NCI-H524 treated with DMSO at 0.1 percent for 48 hours (cell line): ENCODE results near the gene KRI1.
A peak's percentile ranks its signal among the peaks of the same experiment; 100 is the strongest.

Source experiments
- DNase-seq: peaks from one replicate; lab custom pipeline; 2025; lab: John Stamatoyannopoulos, UW

The KRI1 gene

DNA sequence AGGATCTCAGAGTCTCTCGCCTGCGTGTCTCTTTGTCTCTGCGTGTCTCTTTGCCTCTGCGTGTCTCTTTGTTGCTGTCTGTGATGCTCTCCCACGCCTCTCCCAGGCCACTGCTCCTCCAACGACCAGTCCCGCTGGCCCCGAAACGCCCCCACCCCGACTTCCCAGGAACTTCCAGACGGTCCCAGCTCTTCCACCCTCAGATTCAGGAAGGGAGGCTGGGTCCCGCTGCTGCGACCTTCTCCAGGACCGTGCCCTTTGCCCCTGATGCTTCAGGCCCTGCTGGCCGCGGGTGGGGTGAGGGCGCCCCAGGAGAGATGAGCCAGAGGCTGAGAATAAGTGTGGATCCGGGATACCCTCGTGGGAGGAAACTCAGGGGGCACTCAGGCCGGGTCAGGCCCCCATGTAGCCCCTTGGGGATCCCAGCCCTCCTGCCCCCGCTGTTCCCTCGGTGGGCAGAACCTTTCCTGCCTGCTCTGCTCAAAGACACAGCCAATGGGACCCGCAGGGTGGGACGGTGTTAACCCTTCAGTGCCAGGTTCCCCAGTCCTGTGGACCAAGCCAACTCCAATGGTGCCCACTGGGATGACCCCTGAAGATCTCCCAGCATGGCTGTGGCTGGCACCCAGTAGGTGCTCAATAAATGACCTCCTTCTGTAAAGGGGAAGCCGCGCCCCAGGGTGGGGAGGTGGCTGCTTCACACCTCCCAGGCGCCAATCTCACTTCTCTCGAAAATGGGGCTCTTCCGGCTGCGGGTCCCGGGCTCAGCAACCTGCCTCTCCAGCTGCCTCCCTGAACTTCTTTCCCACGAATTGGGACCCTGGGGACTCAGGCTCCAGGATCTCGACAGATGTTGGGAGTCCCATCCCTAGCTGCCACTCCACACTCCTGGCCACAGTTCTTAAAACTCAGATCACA is 47.1 kb downstream of the KRI1 start:
- DNase-seq = peak; percentile 71

DNA sequence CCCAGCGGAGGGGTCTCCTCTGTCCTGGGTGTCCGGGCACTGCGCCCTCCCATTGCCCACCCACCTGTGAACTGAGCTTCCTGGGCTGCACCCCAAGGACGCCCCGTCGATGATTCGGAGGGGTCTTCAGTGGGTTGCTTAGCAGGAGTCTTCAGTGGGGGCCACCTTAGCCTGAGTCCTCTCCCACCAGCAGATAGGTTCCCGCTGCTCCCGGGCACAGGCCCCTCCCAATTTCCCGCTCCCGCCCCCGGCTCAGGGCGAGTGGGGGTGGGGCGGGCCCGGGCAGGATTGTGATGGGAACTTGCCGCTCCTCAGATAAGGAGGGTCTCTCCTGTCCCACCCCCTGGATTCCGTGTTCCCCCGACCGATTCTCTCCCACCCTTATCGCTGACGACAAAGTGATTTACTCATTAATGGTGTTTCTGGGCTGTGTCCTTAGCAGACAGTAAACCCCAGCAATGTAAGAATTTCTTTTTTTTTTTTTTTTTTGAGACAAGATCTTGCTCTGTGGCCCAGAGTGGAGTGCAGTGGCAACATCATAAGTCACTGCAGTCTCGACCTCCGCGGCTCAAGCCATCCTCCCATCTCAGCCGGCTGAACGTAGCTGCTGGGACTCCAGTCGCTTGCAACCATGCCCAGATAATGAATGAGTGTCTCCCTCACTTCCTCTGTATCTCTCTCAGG is 47.9 kb downstream of the KRI1 start:
- DNase-seq = no peak

DNA sequence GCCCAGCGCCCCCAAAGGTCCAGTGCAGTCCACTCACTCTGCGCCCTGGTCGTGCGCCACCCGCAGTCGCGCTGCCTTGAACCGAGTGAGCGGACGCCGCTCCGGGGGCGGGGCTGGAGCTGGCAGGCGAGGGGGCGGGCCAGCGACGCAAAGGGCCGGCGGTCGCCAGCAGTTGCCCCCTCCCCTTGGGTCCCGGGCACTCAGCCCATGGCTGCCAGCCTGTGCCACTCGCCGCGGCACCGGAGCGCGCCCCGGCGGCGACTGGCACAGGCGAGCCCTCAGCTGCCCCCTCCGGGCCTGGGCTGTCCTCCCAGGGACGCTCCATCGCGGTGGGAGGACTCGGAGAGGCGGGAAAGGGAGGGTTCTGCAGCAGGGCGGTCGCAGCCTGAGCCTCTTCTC is 48.5 kb downstream of the KRI1 start, which contains the start of gene S1PR5:
S1PR5 (minus strand) TSS at position 87 of the 399 bp plus-strand sequence. CDS start 2,436 bp downstream, outside the sequence.
- no peak for DNase-seq

DNA sequence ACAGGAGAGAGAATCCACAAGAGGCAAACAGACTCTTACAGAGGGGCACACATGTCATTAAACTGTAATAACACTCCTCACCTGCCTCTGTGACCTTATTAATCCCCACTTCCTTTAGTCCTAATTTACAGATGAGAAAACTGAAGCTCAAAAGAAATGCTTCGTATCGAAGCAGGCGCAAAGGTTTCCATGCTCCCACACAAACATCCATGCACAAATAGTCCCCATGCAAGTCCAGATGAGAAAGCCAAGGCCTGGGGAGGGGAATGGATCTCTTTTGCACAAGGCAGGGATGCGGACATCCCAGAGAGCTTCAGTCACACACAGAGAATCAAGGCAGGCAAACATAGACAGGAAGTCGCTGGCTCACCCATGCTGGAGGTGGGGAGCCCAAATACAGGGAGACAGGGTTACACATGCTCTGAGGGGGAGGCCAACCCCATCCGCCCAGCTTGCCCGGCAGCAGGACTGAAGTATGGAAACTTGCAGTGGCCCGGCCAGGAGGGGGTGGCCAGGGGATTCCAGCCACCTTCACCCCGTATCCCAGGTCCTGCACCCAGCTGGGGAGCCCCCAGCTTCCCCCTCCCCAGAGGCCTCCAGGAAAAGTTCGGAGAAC is 49.0 kb downstream of the KRI1 start:
- DNase-seq = no peak

DNA sequence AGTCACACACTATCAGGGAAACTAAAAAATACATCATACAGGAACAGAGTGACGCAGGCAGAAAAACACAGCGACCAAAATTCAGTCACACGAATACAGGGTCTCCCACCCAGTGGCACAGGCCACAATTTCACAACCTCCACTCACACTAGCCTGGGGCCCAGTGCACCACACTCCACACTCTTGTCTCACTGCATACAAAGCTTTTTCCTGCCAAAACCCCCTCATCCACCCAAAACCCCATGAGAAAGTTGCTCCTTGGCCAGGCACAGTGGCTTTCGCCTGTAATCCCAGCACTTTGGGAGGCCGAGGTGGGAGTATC is 49.8 kb downstream of the KRI1 start:
- DNase-seq = no peak

DNA sequence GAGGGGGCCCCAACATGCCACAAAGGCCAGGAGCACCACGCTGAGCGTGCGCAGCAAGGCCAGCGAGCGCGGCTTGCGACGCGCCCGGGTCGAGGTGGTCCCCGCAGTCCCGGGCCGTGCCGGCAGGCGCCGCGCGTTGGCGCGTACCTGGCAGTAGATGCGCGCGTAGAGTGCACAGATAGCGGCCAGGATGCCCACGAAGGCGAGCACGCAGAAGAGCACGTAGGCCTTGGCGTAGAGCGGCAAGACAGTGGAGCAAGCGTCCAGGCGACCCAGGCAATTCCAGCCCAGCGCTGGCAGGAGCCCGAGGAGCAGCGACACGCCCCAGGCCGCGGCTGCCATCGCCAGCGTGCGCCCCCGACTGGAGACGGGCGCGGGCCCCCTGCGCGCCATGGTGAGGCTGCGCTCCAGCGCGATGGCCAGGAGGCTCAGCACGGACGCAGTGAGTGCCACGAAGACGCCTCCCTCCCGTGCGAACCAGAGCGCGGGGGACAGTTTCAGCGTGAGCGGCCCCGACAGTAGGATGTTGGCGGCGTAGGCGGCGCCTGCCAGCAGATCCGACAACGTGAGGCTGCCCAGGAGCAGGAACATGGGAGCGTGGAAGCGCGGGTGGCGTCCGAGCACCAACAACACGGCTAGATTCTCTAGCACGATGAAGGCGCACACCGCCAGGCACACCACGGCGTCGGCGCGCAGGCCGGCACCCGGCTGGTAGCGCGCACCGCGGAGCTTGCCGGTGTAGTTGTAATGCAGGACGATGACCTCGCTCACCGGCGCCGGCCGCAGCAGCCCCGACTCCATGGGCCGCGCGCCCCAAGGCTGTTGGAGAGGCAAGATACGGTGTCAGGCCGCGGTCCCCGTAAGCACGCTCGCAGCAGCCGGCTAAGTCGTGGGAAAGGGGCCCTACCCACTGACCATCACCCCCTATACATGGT is 51.3 kb downstream of the KRI1 start:
- DNase-seq = no peak

DNA sequence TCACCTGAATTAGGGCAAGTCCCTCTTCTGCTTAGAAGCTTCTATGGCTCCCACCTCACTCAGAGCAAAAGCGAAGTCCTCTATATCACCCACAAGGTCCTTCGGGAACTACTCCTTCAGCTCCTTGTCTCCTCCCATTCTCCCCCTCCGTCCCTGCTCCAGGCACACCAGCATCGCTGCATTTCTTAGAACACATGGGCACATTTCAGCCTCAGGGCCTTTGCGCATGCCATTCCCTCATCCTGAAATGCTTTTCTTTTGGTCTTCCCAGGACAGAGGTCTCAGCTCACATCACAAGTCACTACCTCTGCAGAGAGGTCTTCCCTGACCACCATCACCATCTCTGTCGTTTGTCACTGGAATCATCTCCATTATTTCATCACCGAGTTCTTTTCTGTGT is 52.6 kb downstream of the KRI1 start:
- DNase-seq = no peak

DNA sequence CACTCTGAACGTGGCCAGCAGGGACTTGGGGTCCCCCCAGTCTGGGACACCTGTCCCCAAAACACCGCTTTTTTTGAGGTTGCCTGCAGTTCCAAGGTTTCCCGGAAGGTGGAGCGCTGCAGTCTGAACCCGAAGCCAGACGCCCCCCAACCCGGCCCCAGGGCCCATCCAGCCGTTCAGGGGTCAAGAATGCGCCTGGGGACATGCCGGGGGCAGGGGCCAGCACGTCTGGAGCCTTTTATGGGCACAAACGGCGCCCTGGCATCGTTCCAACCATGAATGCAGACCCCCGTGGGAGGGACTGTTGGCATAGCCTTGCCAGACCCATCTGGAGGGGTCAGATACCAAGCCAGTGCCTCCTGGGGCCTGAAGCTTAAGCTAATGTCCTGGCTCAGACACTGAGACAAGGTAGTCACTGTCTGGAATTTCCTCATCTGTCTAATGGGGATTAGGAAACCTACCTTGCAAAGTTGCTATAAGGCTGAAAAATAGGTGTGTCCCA is 55.5 kb downstream of the KRI1 start:
- no peak for DNase-seq

DNA sequence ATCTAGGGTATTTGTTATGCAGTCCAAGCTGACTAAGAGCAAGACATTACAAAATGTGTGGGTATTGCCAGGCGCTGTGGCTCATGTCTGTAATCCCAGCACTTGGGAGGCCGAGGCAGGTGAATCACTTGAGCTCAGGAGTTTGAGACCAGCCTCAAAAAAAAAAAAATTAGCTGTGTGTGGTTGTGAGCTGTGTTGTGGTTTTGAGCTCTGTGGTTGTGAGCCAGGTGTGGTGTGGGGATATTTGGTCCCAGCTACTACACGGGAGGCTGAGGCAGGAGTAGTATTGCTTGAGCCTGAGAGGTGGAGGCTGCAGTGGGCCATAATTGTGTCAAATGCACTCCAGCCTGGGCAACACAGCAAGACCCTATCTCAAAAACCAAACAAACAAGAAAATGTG is 57.1 kb downstream of the KRI1 start:
- DNase-seq = no peak

DNA sequence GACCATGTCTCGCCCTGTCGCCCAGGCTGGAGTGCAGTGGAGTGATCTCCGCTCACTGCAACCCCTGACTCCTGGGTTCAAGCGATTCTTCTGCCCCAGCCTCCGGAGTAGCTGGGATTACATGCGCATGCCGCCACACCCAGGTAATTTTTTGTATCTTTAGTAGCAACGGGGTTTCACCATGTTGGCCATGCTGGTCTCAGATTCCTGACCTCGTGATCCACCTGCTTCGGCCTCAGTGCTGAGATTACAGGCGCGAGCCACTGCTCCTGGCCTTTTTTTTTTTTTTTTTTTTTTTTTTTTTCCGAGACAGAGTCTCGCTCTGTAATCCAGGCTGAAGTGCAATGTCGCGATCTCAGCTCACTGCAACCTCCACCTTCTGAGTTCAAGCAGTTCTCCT is 57.8 kb downstream of the KRI1 start:
- DNase-seq = no peak

DNA sequence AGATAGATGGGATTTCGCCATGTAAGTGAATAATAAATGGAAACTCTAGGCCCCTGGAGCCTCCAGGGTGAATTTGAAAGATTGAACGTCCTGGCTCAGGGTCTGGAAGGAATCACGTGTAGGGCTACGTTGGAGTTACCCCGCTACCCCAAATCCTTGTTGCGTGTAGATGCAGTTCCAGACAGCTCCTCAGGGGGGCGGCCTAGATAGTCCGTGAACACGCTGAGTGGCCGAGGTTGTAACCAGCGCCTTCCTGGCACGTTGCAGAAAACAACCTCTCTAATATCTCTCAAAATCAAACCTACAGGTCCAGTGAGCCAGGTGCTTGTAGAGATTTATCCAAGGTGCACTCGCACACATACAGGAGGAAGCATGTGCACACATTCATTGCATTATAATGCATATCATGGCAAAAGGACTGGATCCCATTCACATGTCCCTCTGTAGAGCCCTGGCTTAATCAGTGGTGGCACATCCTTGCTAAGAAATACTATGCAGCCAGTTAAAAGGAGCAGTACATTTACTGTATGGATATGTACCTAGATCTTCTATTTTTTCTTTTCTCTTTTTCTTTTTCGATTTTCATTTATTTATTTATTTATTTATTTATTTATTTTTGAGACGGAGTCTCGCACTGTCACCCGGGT is 60.1 kb downstream of the KRI1 start:
- DNase-seq = no peak
